WTC11 (cell line): ENCODE data around the gene CD59.

ENCODE experiments used
- CREB1 ChIP-seq: sonication (generic); formaldehyde crosslinking; IDR thresholded peaks from 2 replicates; pipeline ENCODE4 v1.8.0; 2023; ENCODE audit warnings: mild to moderate bottlenecking, missing genetic modification reagents
- ELF4 ChIP-seq: sonication (generic); formaldehyde crosslinking; IDR thresholded peaks from 2 replicates; pipeline ENCODE4 v1.8.1; 2022; ENCODE audit warnings: low read depth, mild to moderate bottlenecking, moderate library complexity, missing genetic modification reagents
- JUN ChIP-seq: sonication (generic); formaldehyde crosslinking; IDR thresholded peaks from 2 replicates; pipeline ENCODE4 v1.8.0; 2023; ENCODE audit warnings: mild to moderate bottlenecking, missing genetic modification reagents
- NR2C2 ChIP-seq: sonication (generic); formaldehyde crosslinking; IDR thresholded peaks from 2 replicates; pipeline ENCODE4 v1.8.0; 2022; ENCODE audit warnings: mild to moderate bottlenecking, missing genetic modification reagents
- SP1 ChIP-seq: sonication (generic); formaldehyde crosslinking; conservative IDR thresholded peaks from 2 replicates; pipeline ENCODE4 v1.8.1; 2022; ENCODE audit warnings: missing genetic modification reagents
- TCF7 ChIP-seq: sonication (generic); formaldehyde crosslinking; IDR thresholded peaks from 2 replicates; pipeline ENCODE4 v1.8.0; 2022; ENCODE audit warnings: mild to moderate bottlenecking, low read depth, missing genetic modification reagents, moderate library complexity
- ZNF232 ChIP-seq: sonication (generic); formaldehyde crosslinking; IDR thresholded peaks from 2 replicates; pipeline ENCODE4 v1.8.0; 2022; ENCODE audit warnings: mild to moderate bottlenecking, missing genetic modification reagents
- ZNF263 ChIP-seq: sonication (generic); formaldehyde crosslinking; IDR thresholded peaks from 2 replicates; pipeline ENCODE4 v1.8.1; 2022; ENCODE audit warnings: low read depth, mild to moderate bottlenecking, moderate library complexity, missing genetic modification reagents
- TF ChIP-seq, protein P1 (sequence below): fragments of 200-600 bp; IDR thresholded peaks from 2 replicates; pipeline ENCODE4 v1.8.0; 2022; ENCODE audit warnings: antibody characterized with exemption
- TF ChIP-seq, protein P2 (sequence below): sonication (generic); formaldehyde crosslinking; IDR thresholded peaks from 2 replicates; pipeline ENCODE4 v1.8.1; 2022; ENCODE audit warnings: low read depth, missing genetic modification reagents, borderline replicate concordance
- TF ChIP-seq, protein P3 (sequence below): sonication (generic); formaldehyde crosslinking; IDR thresholded peaks from 2 replicates; pipeline ENCODE4 v1.8.0; 2022; ENCODE audit warnings: mild to moderate bottlenecking, missing genetic modification reagents
- TF ChIP-seq, protein P4 (sequence below): sonication (generic); formaldehyde crosslinking; IDR thresholded peaks from 2 replicates; pipeline ENCODE4 v1.8.1; 2023; ENCODE audit warnings: mild to moderate bottlenecking, missing genetic modification reagents
- TF ChIP-seq, protein P5 (sequence below): fragments of 250-450 bp; sonication (Bioruptor Pico); IDR thresholded peaks from 2 replicates; pipeline ENCODE4 v1.8.0; 2021; ENCODE audit warnings: mild to moderate bottlenecking
- TF ChIP-seq, protein P6 (sequence below): sonication (generic); formaldehyde crosslinking; IDR thresholded peaks from 2 replicates; pipeline ENCODE4 v1.8.0; 2023; ENCODE audit warnings: mild to moderate bottlenecking, missing genetic modification reagents

DNA sequence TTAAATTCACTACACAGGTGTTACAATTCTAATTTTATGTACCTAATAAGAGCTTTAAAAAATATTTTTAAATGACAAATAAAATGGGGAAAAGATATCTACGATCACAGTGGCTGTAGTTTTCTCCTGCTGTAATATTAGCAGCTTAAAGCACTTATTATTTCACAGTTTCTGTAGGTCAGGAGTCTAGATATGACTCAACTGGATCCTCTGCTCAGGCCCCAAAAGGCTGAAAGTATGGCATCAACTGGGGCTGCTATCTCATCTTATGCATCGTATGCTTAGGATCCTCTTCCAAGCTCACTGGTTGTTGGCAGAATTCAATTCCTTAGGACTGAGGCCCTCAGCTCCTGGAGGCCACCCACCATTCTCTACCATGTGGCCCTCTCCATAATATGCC, 25.2 kb upstream of the CD59 start:
- TF ChIP-seq, protein P1, sequence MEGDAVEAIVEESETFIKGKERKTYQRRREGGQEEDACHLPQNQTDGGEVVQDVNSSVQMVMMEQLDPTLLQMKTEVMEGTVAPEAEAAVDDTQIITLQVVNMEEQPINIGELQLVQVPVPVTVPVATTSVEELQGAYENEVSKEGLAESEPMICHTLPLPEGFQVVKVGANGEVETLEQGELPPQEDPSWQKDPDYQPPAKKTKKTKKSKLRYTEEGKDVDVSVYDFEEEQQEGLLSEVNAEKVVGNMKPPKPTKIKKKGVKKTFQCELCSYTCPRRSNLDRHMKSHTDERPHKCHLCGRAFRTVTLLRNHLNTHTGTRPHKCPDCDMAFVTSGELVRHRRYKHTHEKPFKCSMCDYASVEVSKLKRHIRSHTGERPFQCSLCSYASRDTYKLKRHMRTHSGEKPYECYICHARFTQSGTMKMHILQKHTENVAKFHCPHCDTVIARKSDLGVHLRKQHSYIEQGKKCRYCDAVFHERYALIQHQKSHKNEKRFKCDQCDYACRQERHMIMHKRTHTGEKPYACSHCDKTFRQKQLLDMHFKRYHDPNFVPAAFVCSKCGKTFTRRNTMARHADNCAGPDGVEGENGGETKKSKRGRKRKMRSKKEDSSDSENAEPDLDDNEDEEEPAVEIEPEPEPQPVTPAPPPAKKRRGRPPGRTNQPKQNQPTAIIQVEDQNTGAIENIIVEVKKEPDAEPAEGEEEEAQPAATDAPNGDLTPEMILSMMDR = no peak
- TF ChIP-seq, protein P2, sequence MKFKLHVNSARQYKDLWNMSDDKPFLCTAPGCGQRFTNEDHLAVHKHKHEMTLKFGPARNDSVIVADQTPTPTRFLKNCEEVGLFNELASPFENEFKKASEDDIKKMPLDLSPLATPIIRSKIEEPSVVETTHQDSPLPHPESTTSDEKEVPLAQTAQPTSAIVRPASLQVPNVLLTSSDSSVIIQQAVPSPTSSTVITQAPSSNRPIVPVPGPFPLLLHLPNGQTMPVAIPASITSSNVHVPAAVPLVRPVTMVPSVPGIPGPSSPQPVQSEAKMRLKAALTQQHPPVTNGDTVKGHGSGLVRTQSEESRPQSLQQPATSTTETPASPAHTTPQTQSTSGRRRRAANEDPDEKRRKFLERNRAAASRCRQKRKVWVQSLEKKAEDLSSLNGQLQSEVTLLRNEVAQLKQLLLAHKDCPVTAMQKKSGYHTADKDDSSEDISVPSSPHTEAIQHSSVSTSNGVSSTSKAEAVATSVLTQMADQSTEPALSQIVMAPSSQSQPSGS = no peak
- TF ChIP-seq JUN (CRISPR knock-in tag) (no peak), TCF7 (CRISPR knock-in tag) (no peak), ELF4 (CRISPR knock-in tag) (no peak), ZNF232 (CRISPR knock-in tag) (no peak), ZNF263 (CRISPR knock-in tag) (no peak), NR2C2 (no peak), SP1 (no peak), CREB1 (no peak)
- TF ChIP-seq, protein P3, sequence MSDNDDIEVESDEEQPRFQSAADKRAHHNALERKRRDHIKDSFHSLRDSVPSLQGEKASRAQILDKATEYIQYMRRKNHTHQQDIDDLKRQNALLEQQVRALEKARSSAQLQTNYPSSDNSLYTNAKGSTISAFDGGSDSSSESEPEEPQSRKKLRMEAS (CRISPR knock-in tag) = no peak
- TF ChIP-seq, protein P4, sequence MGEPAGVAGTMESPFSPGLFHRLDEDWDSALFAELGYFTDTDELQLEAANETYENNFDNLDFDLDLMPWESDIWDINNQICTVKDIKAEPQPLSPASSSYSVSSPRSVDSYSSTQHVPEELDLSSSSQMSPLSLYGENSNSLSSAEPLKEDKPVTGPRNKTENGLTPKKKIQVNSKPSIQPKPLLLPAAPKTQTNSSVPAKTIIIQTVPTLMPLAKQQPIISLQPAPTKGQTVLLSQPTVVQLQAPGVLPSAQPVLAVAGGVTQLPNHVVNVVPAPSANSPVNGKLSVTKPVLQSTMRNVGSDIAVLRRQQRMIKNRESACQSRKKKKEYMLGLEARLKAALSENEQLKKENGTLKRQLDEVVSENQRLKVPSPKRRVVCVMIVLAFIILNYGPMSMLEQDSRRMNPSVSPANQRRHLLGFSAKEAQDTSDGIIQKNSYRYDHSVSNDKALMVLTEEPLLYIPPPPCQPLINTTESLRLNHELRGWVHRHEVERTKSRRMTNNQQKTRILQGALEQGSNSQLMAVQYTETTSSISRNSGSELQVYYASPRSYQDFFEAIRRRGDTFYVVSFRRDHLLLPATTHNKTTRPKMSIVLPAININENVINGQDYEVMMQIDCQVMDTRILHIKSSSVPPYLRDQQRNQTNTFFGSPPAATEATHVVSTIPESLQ = no peak
- TF ChIP-seq, protein P5, sequence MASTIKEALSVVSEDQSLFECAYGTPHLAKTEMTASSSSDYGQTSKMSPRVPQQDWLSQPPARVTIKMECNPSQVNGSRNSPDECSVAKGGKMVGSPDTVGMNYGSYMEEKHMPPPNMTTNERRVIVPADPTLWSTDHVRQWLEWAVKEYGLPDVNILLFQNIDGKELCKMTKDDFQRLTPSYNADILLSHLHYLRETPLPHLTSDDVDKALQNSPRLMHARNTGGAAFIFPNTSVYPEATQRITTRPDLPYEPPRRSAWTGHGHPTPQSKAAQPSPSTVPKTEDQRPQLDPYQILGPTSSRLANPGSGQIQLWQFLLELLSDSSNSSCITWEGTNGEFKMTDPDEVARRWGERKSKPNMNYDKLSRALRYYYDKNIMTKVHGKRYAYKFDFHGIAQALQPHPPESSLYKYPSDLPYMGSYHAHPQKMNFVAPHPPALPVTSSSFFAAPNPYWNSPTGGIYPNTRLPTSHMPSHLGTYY (CRISPR knock-in tag) = no peak
- TF ChIP-seq, protein P6, sequence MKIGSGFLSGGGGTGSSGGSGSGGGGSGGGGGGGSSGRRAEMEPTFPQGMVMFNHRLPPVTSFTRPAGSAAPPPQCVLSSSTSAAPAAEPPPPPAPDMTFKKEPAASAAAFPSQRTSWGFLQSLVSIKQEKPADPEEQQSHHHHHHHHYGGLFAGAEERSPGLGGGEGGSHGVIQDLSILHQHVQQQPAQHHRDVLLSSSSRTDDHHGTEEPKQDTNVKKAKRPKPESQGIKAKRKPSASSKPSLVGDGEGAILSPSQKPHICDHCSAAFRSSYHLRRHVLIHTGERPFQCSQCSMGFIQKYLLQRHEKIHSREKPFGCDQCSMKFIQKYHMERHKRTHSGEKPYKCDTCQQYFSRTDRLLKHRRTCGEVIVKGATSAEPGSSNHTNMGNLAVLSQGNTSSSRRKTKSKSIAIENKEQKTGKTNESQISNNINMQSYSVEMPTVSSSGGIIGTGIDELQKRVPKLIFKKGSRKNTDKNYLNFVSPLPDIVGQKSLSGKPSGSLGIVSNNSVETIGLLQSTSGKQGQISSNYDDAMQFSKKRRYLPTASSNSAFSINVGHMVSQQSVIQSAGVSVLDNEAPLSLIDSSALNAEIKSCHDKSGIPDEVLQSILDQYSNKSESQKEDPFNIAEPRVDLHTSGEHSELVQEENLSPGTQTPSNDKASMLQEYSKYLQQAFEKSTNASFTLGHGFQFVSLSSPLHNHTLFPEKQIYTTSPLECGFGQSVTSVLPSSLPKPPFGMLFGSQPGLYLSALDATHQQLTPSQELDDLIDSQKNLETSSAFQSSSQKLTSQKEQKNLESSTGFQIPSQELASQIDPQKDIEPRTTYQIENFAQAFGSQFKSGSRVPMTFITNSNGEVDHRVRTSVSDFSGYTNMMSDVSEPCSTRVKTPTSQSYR = no peak
